GM20431 (cell line): ENCODE data around the gene ZNF426.

Source experiments
- in situ Hi-C: fragments of 300-500 bp; cut with MseI, MboI; formaldehyde crosslinking; loops from one replicate; pipeline ENCODE4 v1.15.0; 2020; ENCODE audit warnings: low sequenced_read_pairs; ENCODE audit not compliant: unreplicated experiment

Gene ZNF426

DNA sequence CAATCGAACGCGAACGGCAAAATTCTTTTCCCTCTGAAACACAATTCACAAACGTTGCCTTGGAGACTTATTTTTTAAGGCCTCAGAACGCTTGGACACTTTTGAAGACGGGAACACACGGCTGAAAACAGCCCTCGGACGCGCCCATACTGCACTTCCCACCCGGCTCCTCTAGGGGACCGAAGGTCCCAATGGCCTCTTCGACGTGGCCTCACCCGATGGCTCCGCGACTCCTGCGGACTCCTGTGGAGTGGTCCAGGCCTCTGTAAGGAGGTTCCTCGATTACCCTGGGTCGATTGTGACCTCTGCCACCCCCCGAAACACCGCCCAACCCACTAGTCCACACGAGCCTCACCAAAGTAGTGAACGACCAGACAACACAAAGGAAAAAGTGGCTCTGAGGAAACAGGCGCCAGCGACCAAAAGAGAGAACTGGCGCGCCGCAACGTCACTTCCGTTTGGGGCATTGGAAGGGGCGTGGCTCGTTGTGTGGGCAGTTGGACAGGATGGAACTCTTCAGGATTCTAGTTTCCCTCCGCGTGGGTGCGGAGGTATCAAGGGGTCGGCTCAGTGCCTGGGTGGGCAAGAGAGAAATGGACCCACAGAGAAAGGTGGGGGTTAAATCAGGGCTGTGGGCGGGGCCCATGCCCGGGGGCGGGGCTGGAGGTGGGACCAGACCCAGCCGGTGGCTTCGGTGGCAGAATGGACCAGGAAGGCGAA is 40.1 kb downstream of the ZNF426 start, which contains the start of gene ZNF560:
Gene ZNF560 (minus strand): TSS at position 434 of the 720 bp plus-strand sequence. CDS start 23,303 bp downstream, outside the sequence.
- in situ Hi-C loops = no loop called here

DNA sequence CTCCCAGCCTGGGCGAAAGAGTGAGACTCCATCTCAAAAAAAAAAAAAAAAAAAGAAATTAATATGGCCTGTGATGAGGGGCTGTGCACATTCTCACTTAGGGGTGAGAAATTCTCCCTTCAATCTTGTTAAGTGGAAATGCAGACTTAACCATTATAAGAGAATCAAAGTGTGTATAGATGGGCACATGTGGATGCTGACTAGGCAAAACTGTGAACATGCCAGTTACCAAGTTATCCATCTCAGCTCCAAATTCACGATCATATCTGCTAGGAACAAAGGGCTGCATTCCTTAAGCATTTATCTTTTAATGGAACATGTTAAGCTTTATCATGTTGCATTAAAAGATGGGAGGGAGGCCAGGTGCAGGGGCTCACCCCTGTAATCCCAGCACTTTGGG is 44.3 kb downstream of the ZNF426 start:
- in situ Hi-C loops = no loop called here

DNA sequence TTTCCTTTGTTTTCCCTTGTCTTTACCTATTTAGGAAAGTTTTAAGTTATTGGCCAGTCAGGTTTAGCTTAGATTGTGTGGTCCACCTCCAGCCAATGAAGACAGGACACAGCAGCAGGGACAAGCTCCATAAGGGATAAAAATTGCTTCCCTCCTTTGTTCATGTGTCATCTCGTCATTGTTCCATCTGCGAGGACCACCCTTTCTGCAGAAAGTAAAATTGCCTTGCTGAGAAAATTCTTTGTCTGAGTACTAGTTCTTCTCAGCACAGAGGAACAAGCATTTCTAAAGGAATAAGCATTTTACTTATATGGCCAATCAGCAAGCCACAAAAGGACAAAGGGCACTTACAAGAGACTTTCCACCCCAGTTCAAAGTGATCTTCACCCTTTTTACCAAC is 51.4 kb downstream of the ZNF426 start:
- in situ Hi-C loops = no loop called here

DNA sequence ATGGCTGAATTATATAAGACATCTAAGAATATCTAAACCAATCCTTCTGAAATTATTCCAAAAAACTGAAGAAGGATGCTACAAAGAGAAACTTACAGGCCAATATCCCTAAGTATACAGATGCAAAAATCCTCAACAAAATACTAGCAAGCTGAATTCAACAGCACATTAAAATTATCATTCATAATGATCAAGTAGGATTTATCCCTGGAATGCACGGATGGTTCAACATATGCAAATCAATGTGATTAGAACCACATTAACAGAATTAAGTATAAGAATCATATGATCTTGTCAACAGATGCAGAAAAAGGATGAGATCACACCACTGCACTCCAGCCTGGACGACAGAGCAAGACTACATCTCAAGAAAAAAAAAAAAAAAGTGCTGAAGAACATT is 53.3 kb downstream of the ZNF426 start:
- in situ Hi-C loops = no loop called here

DNA sequence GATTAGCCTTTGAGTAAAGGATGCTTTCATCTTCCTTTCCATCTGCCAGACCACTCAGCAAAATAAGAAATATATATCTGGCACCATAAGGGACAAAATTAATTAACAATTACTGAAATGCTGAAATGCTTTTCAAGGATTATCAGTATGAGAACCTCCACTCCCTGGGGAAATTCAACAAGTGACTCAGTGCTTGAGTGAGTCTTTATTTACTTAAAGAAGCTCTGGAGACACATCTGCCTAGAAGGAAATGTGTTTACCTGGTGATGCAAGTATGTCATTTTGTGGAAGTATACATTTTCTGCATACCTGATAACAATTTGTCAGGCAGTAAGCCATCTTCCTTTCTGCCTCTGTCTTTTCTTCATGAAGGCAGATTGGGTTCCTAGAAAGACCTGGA is 63.5 kb downstream of the ZNF426 start:
- in situ Hi-C loops = no loop called here
